Pancreas (tissue), 10 donors: ENCODE results near the gene MRPL51. TPM values are rescaled to one million over a fixed set of nuclear protein-coding genes. Genes with fewer than 3 reads are reported as not detected.

Experiments
- ATAC-seq, 4 donors: fragments of 200-7000 bp; cut with Tn5 transposase; one replicate each; pipeline versions ENCODE4 v1.8.0 to v1.9.1; 2020; ENCODE audit warnings: mild to moderate bottlenecking in 4 of 4, moderate library complexity in 4 of 4
- DNase-seq, 6 donors: peaks; one replicate each; pipeline ENCODE4 v3.0.0-alpha.2; 2020
- FAIRE-seq: peaks from 2 replicates; lab custom pipeline; 2012; peaks lifted over from hg19 to GRCh38; lab: Jason Lieb, UNC
- H3K27ac ChIP-seq, 4 donors: fragments of 200-600 bp; sonication (generic); 1 replicate in 3 of 4; 2 replicates in 1 of 4; pipeline versions ENCODE4 v1.5.0 to v1.8.0; 2020
- H3K27me3 ChIP-seq, 4 donors: fragments of 200-600 bp; one replicate each; pipeline ENCODE4 v1.8.0; 2021
- H3K36me3 ChIP-seq, 3 donors: fragments of 200-600 bp; sonication (generic) in 1 of 3; one replicate each; pipeline versions ENCODE4 v1.5.0 to v1.8.0; 2020 to 2021
- H3K4me1 ChIP-seq, 3 donors: fragments of 200-600 bp; one replicate each; pipeline ENCODE4 v1.8.0; 2021
- H3K4me3 ChIP-seq, 4 donors: fragments of 200-600 bp; sonication (generic) in 2 of 4; one replicate each; pipeline versions ENCODE4 v1.5.0 to v1.8.0; 2020 to 2021
- H3K9me3 ChIP-seq, 4 donors: fragments of 200-600 bp; one replicate each; pipeline ENCODE4 v1.8.0; 2021
- WGBS, 2 donors: extraction: QIAGEN DNeasy Blood & Tissue Kit; methylation state at CpG; one replicate each; pipeline ENCODE4 v1.1.7; 2013; 5-methylcytosine and 5-hydroxymethylcytosine counted together
- intact Hi-C, 3 donors: fragments of 100-400 bp; cut with DNase I; formaldehyde crosslinking; loops; one replicate each; pipeline versions ENCODE4 v1.11.1 to v1.14.2; 2022
- polyA plus RNA-seq, 2 donors: library from polyadenylated mRNA; stranded (reverse); fragments of 200-250 nt; gene quantifications; one replicate each; pipeline ENCODE4 v1.2.3, GENCODE V29; 2013
- total RNA-seq, 6 donors: library from RNA; stranded (reverse); fragmentation: NEBNext Ultra II Directional in 4 of 6; extraction: Animal tissue kit (Norgen Biotek cat#: 25700) in 4 of 6; gene quantifications; one replicate each; pipeline versions ENCODE4 v1.2.1 to v1.2.4, GENCODE V29; 2021 to 2023
- TF ChIP-seq, protein P1 (sequence below), 4 donors: fragments of 200-600 bp; sonication (generic) in 3 of 4; IDR thresholded peaks; one replicate each; pipeline versions ENCODE4 v1.5.0 to v1.8.0; 2021; ENCODE audit warnings: antibody characterized with exemption in 4 of 4
- donor health status: healthy with polysubstance abuse.
- donor health status: DM: no; HTN: no; CAD: no; lungs with moderate emphysema.
- donor health status: DM: no; HTN: no; CAD: no.
- donor health status: control.
- donor health status: control.
- donor health status: Bipolar disorder and iron deficiency.
- donor health status: DM: yes; HTN: yes; CAD: no.
- donor health status: DM: no; HTN: no; CAD: no.
- donor health status: DM: no; HTN: no; CAD: no.
- donor health status: DM: yes; HTN: yes; CAD: no.

The MRPL51 gene
- total and polyA plus RNA-seq, 8 donors, result 30.6 to 79.7 (median 66.9) TPM

- no peak for DNase-seq
- no peak overlapping the region for H3K4me3 ChIP-seq
- no peaks in the 10 kb centered on the region for H3K27me3 ChIP-seq
- H3K27ac ChIP-seq, result peak overlapping the region in 2 of 4 donors; percentile 28 to 51
- TF ChIP-seq, protein P1, sequence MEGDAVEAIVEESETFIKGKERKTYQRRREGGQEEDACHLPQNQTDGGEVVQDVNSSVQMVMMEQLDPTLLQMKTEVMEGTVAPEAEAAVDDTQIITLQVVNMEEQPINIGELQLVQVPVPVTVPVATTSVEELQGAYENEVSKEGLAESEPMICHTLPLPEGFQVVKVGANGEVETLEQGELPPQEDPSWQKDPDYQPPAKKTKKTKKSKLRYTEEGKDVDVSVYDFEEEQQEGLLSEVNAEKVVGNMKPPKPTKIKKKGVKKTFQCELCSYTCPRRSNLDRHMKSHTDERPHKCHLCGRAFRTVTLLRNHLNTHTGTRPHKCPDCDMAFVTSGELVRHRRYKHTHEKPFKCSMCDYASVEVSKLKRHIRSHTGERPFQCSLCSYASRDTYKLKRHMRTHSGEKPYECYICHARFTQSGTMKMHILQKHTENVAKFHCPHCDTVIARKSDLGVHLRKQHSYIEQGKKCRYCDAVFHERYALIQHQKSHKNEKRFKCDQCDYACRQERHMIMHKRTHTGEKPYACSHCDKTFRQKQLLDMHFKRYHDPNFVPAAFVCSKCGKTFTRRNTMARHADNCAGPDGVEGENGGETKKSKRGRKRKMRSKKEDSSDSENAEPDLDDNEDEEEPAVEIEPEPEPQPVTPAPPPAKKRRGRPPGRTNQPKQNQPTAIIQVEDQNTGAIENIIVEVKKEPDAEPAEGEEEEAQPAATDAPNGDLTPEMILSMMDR (IDR thresholded peaks at IDR 0.05), result no peak
- intact Hi-C loops, result loop anchor here in 1 of 3 donors (5.0 kb wide), 1 partner anchor 35 kb away; no protein-coding TSS in a partner anchor
- ATAC-seq, result no peak
- no peaks in the 10 kb centered on the region for H3K9me3 ChIP-seq
- FAIRE-seq, result no peak
- no peaks in the 10 kb centered on the region for H3K4me1 ChIP-seq
- peaks cover 0 to 60% (median 15%) of the 10 kb centered on the region in 3 donors for H3K36me3 ChIP-seq
- WGBS, 2 donors, result 87 to 91% methylated on average over 14 of the region's 14 CpGs
Observed at GRCh38 chr12:6462234-6462995, 30.6 kb downstream of the MRPL51 start.

GRCh38 chr12:6461401-6462233, 31.4 kb downstream of the MRPL51 start:
- WGBS, 2 donors, result 78 to 85% methylated on average over 15 of the region's 15 CpGs
- Histone ChIP-seq H3K4me3 (no peak overlapping the region), H3K36me3 (peaks cover 0 to 68% (median 17%) of the 10 kb centered on the region in 3 donors), H3K27me3 (no peaks in the 10 kb centered on the region), H3K4me1 (no peaks in the 10 kb centered on the region), H3K27ac (peak overlapping the region in 2 of 4 donors; percentile 28 to 51), H3K9me3 (no peaks in the 10 kb centered on the region)
- DNase-seq (peak in 1 of 6 donors; percentile 64), ATAC-seq (peak in 3 of 4 donors; percentile 22 to 72 (median 68)), FAIRE-seq (no peak)
- TF ChIP-seq, protein P1 (IDR thresholded peaks at IDR 0.05), result no peak
- intact Hi-C loops, result loop anchor here in 1 of 3 donors (5.0 kb wide), 1 partner anchor 34 kb away; no protein-coding TSS in a partner anchor

DNA sequence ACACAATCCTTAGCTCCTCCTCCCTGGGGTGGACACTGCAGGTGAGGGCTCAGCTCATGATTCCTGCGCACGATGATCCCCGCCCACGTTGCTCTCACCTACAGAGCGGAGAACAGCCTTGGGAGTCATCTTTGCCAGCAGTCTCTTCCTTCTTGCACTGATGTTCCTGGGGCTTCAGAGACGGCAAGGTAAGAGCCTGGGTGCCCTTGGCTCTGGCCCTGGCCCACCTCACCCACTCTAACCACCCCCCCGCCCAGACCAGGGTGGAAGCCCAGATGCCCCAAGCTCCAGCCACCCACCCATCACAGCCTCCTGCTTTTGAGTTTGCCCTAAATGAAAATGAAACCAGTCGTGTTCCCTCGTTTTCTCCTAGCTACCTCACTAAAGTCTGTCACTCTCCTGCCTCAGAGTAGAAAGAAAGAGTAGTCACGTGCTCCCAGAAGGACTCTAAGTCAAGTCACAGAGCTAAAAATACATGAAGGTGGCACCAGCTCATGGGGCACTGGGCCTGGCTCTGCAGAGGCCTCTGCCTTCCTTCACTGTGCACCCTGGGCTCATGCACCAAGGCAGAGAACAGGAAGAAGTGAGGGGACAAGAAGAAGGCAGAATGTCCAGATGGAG, 32.2 kb downstream of the MRPL51 start:
- peak overlapping the region in 2 of 4 donors; percentile 12 to 35 for H3K27ac ChIP-seq
- H3K4me3 ChIP-seq, result no peak overlapping the region
- DNase-seq (no peak), ATAC-seq (no peak), FAIRE-seq (no peak)
- TF ChIP-seq, protein P1 (IDR thresholded peaks at IDR 0.05), result no peak
- H3K36me3 ChIP-seq, result peaks cover 0 to 68% (median 17%) of the 10 kb centered on the region in 3 donors
- H3K27me3 ChIP-seq, result no peaks in the 10 kb centered on the region
- intact Hi-C loops, result loop anchor here in 1 of 3 donors (5.0 kb wide), 1 partner anchor 34 kb away; no protein-coding TSS in a partner anchor
- H3K4me1 ChIP-seq, result no peaks in the 10 kb centered on the region
- 82 to 83% methylated on average over 10 of the region's 10 CpGs for WGBS, 2 donors
- no peaks in the 10 kb centered on the region for H3K9me3 ChIP-seq

DNA sequence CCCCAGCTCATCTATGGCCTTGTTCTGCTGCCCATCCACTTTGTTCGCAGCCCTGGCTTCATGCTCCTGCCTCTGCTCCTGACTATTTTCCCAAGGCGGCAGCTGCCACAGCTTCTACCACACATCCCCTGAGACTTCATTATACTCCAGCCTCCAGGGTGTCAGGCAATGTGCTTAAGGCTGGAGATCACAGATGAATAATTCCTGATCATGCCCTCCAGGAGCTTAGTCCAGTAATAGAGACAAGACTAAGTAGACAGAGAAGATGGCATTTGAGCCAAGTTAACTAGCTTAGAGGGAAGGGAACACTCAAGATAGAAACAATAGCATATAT, 34.1 kb downstream of the MRPL51 start:
- H3K27ac ChIP-seq, result no peak overlapping the region
- H3K4me3 ChIP-seq, result no peak overlapping the region
- H3K9me3 ChIP-seq, result no peaks in the 10 kb centered on the region
- no peak for ATAC-seq
- peaks cover 0 to 71% (median 23%) of the 10 kb centered on the region in 3 donors for H3K36me3 ChIP-seq
- H3K27me3 ChIP-seq, result no peaks in the 10 kb centered on the region
- intact Hi-C loops, result loop anchor here in 2 of 3 donors (5.0 to 10.0 kb wide), 2 partner anchors 37 to 134 kb away; no protein-coding TSS in a partner anchor
- WGBS, 2 donors, result 93 to 94% methylated on average over 2 of the region's 2 CpGs
- H3K4me1 ChIP-seq, result no peaks in the 10 kb centered on the region
- TF ChIP-seq, protein P1 (IDR thresholded peaks at IDR 0.05), result no peak
- no peak for FAIRE-seq
- DNase-seq, result no peak
